Measurements from ENCODE around the gene CXCL14.

The CXCL14 gene

GRCh38 chr5:135599421-135600151 lies 20.8 kb upstream of the CXCL14 start:
- Histone ChIP-seq H3K27ac (ENCODE audit: low read depth, low read length) (no peak overlapping the region), H3K9me3 (ENCODE audit: control insufficient read depth, insufficient read depth, low read length) (no peaks in the 10 kb centered on the region), H3K36me3 (ENCODE audit: control insufficient read depth, low read length) (no peaks in the 10 kb centered on the region), H3K9me2 (replicated peaks; ENCODE audit: control insufficient read depth, low read length) (no peaks in the 10 kb centered on the region), H3K4me3 (ENCODE audit: low read length) (no peak overlapping the region), H3K27me3 (ENCODE audit: control insufficient read depth, low read length) (peaks cover 8% of the 10 kb centered on the region; the same call in 1 of the 2 replicates), H3K4me2 (ENCODE audit: low read length) (no peak overlapping the region), H3K4me1 (ENCODE audit: control insufficient read depth, low read length) (no peaks in the 10 kb centered on the region), H3F3A (ENCODE audit: control insufficient read depth, insufficient read depth) (no peaks in the 10 kb centered on the region), H3K79me2 (ENCODE audit: control insufficient read depth, low read length) (no peaks in the 10 kb centered on the region), H4K20me1 (ENCODE audit: control insufficient read depth, insufficient read depth, low read depth, low read length) (no peaks in the 10 kb centered on the region)
- no peak for TF ChIP-seq EZH2phosphoT487 (IDR thresholded peaks at IDR 0.05; ENCODE audit: borderline replicate concordance, low read length)
- no peak for TF ChIP-seq CTCF (IDR thresholded peaks at IDR 0.05; ENCODE audit: low read depth, low read length, poor library complexity, severe bottlenecking)

- H4K20me1 ChIP-seq (ENCODE audit: control insufficient read depth, insufficient read depth, low read depth, low read length), result no peaks in the 10 kb centered on the region
- H3K4me2 ChIP-seq (ENCODE audit: low read length), result no peak overlapping the region
- no peak overlapping the region for H3K4me3 ChIP-seq (ENCODE audit: low read length)
- no peaks in the 10 kb centered on the region for H3K9me3 ChIP-seq (ENCODE audit: control insufficient read depth, insufficient read depth, low read length)
- H3K27me3 ChIP-seq (ENCODE audit: control insufficient read depth, low read length), result peaks cover 8% of the 10 kb centered on the region; the same call in 1 of the 2 replicates
- no peaks in the 10 kb centered on the region for H3F3A ChIP-seq (ENCODE audit: control insufficient read depth, insufficient read depth)
- no peaks in the 10 kb centered on the region for H3K4me1 ChIP-seq (ENCODE audit: control insufficient read depth, low read length)
- TF ChIP-seq EZH2phosphoT487 (IDR thresholded peaks at IDR 0.05; ENCODE audit: borderline replicate concordance, low read length), result no peak
- no peak for TF ChIP-seq CTCF (IDR thresholded peaks at IDR 0.05; ENCODE audit: low read depth, low read length, poor library complexity, severe bottlenecking)
- no peaks in the 10 kb centered on the region for H3K79me2 ChIP-seq (ENCODE audit: control insufficient read depth, low read length)
- no peaks in the 10 kb centered on the region for H3K36me3 ChIP-seq (ENCODE audit: control insufficient read depth, low read length)
- H3K27ac ChIP-seq (ENCODE audit: low read depth, low read length), result no peak overlapping the region
- H3K9me2 ChIP-seq (replicated peaks; ENCODE audit: control insufficient read depth, low read length), result no peaks in the 10 kb centered on the region
Observed at GRCh38 chr5:135598691-135599395, 20.1 kb upstream of the CXCL14 start.

- H3K4me3 ChIP-seq (ENCODE audit: low read length), result no peak overlapping the region
- H3K36me3 ChIP-seq (ENCODE audit: control insufficient read depth, low read length), result no peaks in the 10 kb centered on the region
- no peak overlapping the region for H3K4me2 ChIP-seq (ENCODE audit: low read length)
- H3K27ac ChIP-seq (ENCODE audit: low read depth, low read length), result no peak overlapping the region
- TF ChIP-seq EZH2phosphoT487 (IDR thresholded peaks at IDR 0.05; ENCODE audit: borderline replicate concordance, low read length), result no peak
- TF ChIP-seq CTCF (IDR thresholded peaks at IDR 0.05; ENCODE audit: low read depth, low read length, poor library complexity, severe bottlenecking), result no peak
- H3K27me3 ChIP-seq (ENCODE audit: control insufficient read depth, low read length), result peaks cover 13% of the 10 kb centered on the region; the same call in 1 of the 2 replicates
- H3F3A ChIP-seq (ENCODE audit: control insufficient read depth, insufficient read depth), result no peaks in the 10 kb centered on the region
- no peaks in the 10 kb centered on the region for H4K20me1 ChIP-seq (ENCODE audit: control insufficient read depth, insufficient read depth, low read depth, low read length)
- H3K9me3 ChIP-seq (ENCODE audit: control insufficient read depth, insufficient read depth, low read length), result no peaks in the 10 kb centered on the region
- no peaks in the 10 kb centered on the region for H3K4me1 ChIP-seq (ENCODE audit: control insufficient read depth, low read length)
- no peaks in the 10 kb centered on the region for H3K79me2 ChIP-seq (ENCODE audit: control insufficient read depth, low read length)
- no peaks in the 10 kb centered on the region for H3K9me2 ChIP-seq (replicated peaks; ENCODE audit: control insufficient read depth, low read length)
Observed at GRCh38 chr5:135596788-135597187, 18.0 kb upstream of the CXCL14 start.
